Measurements from ENCODE around the gene DCTPP1. TPM values are rescaled to one million over a fixed set of nuclear protein-coding genes. Genes with fewer than 3 reads are reported as not detected.

The DCTPP1 gene
- total and polyA plus RNA-seq, 2 of the 4 experiments (the other 2 are of a cell fraction) = 24.9 to 45.5 TPM

- Histone ChIP-seq H3K4me3 (ENCODE audit: insufficient read depth, low read depth, low read length) (no peak within 1 kb of the TSS), H2AFZ (replicated peaks; ENCODE audit: low read length, poor library complexity) (peak within 1 kb of the TSS; percentile 58), H3K27me3 (ENCODE audit: control insufficient read depth, insufficient read depth, low read length) (no peaks in the 10 kb centered on the region), H4K5ac (ENCODE audit: low read depth, low read length) (no peak within 1 kb of the TSS), H2AK9ac (replicated peaks; ENCODE audit: low read depth, low read length, poor library complexity) (no peak within 1 kb of the TSS), H2AK5ac (ENCODE audit: low read depth, low read length) (no peak within 1 kb of the TSS), H3K9ac (ENCODE audit: low read depth, low read length) (no peak within 1 kb of the TSS), H3K4me1 (ENCODE audit: control insufficient read depth, insufficient read depth, low read length) (peaks cover 5% of the 10 kb centered on the region), H3K4ac (ENCODE audit: low read depth, low read length) (no peak within 1 kb of the TSS), H3K27ac (ENCODE audit: insufficient read depth, low read length) (no peak within 1 kb of the TSS), H3K23ac (ENCODE audit: low read depth, low read length) (no peak within 1 kb of the TSS), H2BK15ac (ENCODE audit: low read depth, low read length) (no peak within 1 kb of the TSS), H3K9me3 (ENCODE audit: control insufficient read depth, insufficient read depth, low read length) (no peaks in the 10 kb centered on the region), H3K56ac (ENCODE audit: extremely low read depth, insufficient read depth, low read length) (no peak within 1 kb of the TSS), H3K9me1 (ENCODE audit: insufficient read depth, low read length) (peaks cover 9% of the 10 kb centered on the region; the same call in 1 of the 2 replicates), H3K36me3 (ENCODE audit: control insufficient read depth, insufficient read depth, low read length) (no peaks in the 10 kb centered on the region), H3K4me2 (ENCODE audit: low read depth, low read length) (no peak within 1 kb of the TSS), H3K14ac (replicated peaks; ENCODE audit: low read depth, low read length) (no peak within 1 kb of the TSS), H3K79me1 (ENCODE audit: low read depth in 1 of 2, low read length in 2 of 2) (peaks cover 5 to 22% of the 10 kb centered on the region in 2 experiments), H3K18ac (ENCODE audit: low read depth, low read length) (no peak within 1 kb of the TSS), H2BK20ac (ENCODE audit: low read depth, low read length) (no peak within 1 kb of the TSS), H2BK5ac (ENCODE audit: low read depth, low read length, poor library complexity, severe bottlenecking) (no peak within 1 kb of the TSS), H4K91ac (ENCODE audit: insufficient read depth, low read depth, low read length) (no peak within 1 kb of the TSS), H4K20me1 (ENCODE audit: insufficient read depth, low read length) (peaks cover 10% of the 10 kb centered on the region), H2BK120ac (ENCODE audit: low read depth, low read length) (no peak within 1 kb of the TSS), H4K8ac (ENCODE audit: low read depth in 2 of 2, low read length in 2 of 2) (no peak within 1 kb of the TSS)
- CTCF ChIA-PET = no interaction called here
- intact Hi-C loops (cut with micrococcal nuclease) = no loop called here
- 100% methylated on average over 1 of the region's 12 CpGs; no CpG with 5 or more reads in 1 of the 2 experiments for WGBS, 2 experiments (ENCODE audit: extremely low coverage in 2 of 2, insufficient read length in 1 of 2)
- DNase-seq (no peak), ATAC-seq (ENCODE audit: low read depth) (no peak)
- no peak for TF ChIP-seq MAFK (IDR thresholded peaks at IDR 0.05; ENCODE audit: low read depth, low read length)
- no peak for TF ChIP-seq SMC3 (IDR thresholded peaks at IDR 0.05; ENCODE audit: low read depth, low read length)
- in situ Hi-C loops (cut with MboI; ENCODE audit: low sequenced_read_pairs) = no loop called here
- BruUV-seq (replicated peaks) = no TSS peak
- dilution Hi-C loops (cut with HindIII; ENCODE audit: low sequenced_read_pairs, unreplicated experiment) = no loop called here
- POLR2A ChIA-PET (ENCODE audit: unreplicated experiment) = interaction anchor here (0.8 kb wide), 1 partner anchor 12 kb away, joined by 3 read pairs; no protein-coding TSS in a partner anchor
Measured at GRCh38 chr16:30382111-30382881, 47.5 kb downstream of the DCTPP1 start, which contains the start of gene SEPTIN1. Gene SEPTIN1 (minus strand): TSS chr16:30382561. CDS start chr16:30382542, 19 bp downstream.
